Lung (tissue), 12 donors: Measurements from ENCODE around the gene HUNK. TPM values are rescaled to one million over a fixed set of nuclear protein-coding genes. Genes with fewer than 3 reads are reported as not detected.

ENCODE experiments used
- ATAC-seq: fragments of 200-7000 bp; cut with Tn5 transposase; one replicate; pipeline ENCODE4 v1.9.1; 2020; ENCODE audit warnings: moderate number of reproducible peaks; ENCODE audit not compliant: insufficient read depth, low FRiP score
- DNase-seq, 3 donors: peaks; one replicate each; pipeline ENCODE4 v3.0.0-alpha.2; 2013 to 2017
- H3K27ac ChIP-seq, 2 donors: one replicate each; pipeline ENCODE4 v1.5.1; 2013; ENCODE audit warnings: mild to moderate bottlenecking in 2 of 2, moderate library complexity in 2 of 2, control low read depth in 1 of 2, inconsistent platforms in 1 of 2, low read depth in 1 of 2, low read length in 1 of 2
- H3K27me3 ChIP-seq, 3 donors: one replicate each; pipeline ENCODE4 v1.5.1; 2013; ENCODE audit warnings: low read length in 2 of 3; ENCODE audit not compliant: control insufficient read depth in 3 of 3, insufficient read depth in 3 of 3
- H3K36me3 ChIP-seq, 4 donors: one replicate each; pipeline ENCODE4 v1.5.1; 2013; ENCODE audit warnings: low read length in 4 of 4, mild to moderate bottlenecking in 1 of 4, moderate library complexity in 1 of 4; ENCODE audit not compliant: control insufficient read depth in 4 of 4, insufficient read depth in 4 of 4
- H3K4me1 ChIP-seq, 5 donors: one replicate each; pipeline ENCODE4 v1.5.1; 2013; ENCODE audit warnings: low read length in 5 of 5, mild to moderate bottlenecking in 2 of 5, moderate library complexity in 1 of 5; ENCODE audit not compliant: control insufficient read depth in 5 of 5, insufficient read depth in 5 of 5
- H3K4me3 ChIP-seq: one replicate; pipeline ENCODE4 v1.5.1; 2013; ENCODE audit warnings: mild to moderate bottlenecking, control low read depth, moderate library complexity
- H3K9ac ChIP-seq, 2 donors: one replicate each; pipeline ENCODE4 v1.5.1; 2013; ENCODE audit warnings: low read length in 2 of 2, control low read depth in 1 of 2; ENCODE audit not compliant: insufficient read depth in 1 of 2
- H3K9me3 ChIP-seq, 4 donors: one replicate each; pipeline ENCODE4 v1.5.1; 2013; ENCODE audit warnings: low read length in 3 of 4, mild to moderate bottlenecking in 1 of 4, moderate library complexity in 1 of 4; ENCODE audit not compliant: control insufficient read depth in 4 of 4, insufficient read depth in 3 of 4
- WGBS, 2 donors: extraction: QIAGEN DNeasy Blood & Tissue Kit; methylation state at CpG; one replicate each; pipeline ENCODE4 v1.1.7; 2013; 5-methylcytosine and 5-hydroxymethylcytosine counted together
- polyA plus RNA-seq, 2 donors: library from polyadenylated mRNA; stranded (reverse); fragments of 200-250 nt; gene quantifications; one replicate each; pipeline ENCODE4 v1.2.1, GENCODE V29; 2013
- total RNA-seq, 2 donors: library from RNA; depleted of rRNA in 1 of 2; stranded (reverse); fragments of >200 nt in 1 of 2; gene quantifications; one replicate each; pipeline ENCODE4 v1.2.1, GENCODE V29; 2014 to 2021
- TF ChIP-seq, protein P1 (sequence below): IDR thresholded peaks from 2 replicates; pipeline ENCODE4 v1.5.1; 2012; ENCODE audit warnings: mild to moderate bottlenecking; ENCODE audit errors: control extremely low read depth, extremely low read depth
- donor health status: control.
- donor health status: control.
- donor health status: Bipolar disorder and iron deficiency.
- donor health status: healthy.
- donor health status: DM: yes; HTN: yes; CAD: no.

HUNK gene
- total and polyA plus RNA-seq, 4 donors: 0.27 to 2.4 (median 1.4) TPM

GRCh38 chr21:31893851-31894415 lies 21.1 kb downstream of the HUNK start:
- peaks cover 0 to 42% (median 10%) of the 10 kb centered on the region in 5 donors for H3K4me1 ChIP-seq
- TF ChIP-seq, protein P1, sequence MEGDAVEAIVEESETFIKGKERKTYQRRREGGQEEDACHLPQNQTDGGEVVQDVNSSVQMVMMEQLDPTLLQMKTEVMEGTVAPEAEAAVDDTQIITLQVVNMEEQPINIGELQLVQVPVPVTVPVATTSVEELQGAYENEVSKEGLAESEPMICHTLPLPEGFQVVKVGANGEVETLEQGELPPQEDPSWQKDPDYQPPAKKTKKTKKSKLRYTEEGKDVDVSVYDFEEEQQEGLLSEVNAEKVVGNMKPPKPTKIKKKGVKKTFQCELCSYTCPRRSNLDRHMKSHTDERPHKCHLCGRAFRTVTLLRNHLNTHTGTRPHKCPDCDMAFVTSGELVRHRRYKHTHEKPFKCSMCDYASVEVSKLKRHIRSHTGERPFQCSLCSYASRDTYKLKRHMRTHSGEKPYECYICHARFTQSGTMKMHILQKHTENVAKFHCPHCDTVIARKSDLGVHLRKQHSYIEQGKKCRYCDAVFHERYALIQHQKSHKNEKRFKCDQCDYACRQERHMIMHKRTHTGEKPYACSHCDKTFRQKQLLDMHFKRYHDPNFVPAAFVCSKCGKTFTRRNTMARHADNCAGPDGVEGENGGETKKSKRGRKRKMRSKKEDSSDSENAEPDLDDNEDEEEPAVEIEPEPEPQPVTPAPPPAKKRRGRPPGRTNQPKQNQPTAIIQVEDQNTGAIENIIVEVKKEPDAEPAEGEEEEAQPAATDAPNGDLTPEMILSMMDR: no peak
- DNase-seq (no peak), ATAC-seq (no peak)
- H3K36me3 ChIP-seq: no peaks in the 10 kb centered on the region
- H3K27me3 ChIP-seq: no peaks in the 10 kb centered on the region
- WGBS, 2 donors: 67 to 72% methylated on average over 6 of the region's 6 CpGs
- no peak overlapping the region for H3K4me3 ChIP-seq
- H3K9ac ChIP-seq: no peak overlapping the region
- no peak overlapping the region for H3K27ac ChIP-seq
- H3K9me3 ChIP-seq: peaks cover 0 to 2% (median 0%) of the 10 kb centered on the region in 4 donors

DNA sequence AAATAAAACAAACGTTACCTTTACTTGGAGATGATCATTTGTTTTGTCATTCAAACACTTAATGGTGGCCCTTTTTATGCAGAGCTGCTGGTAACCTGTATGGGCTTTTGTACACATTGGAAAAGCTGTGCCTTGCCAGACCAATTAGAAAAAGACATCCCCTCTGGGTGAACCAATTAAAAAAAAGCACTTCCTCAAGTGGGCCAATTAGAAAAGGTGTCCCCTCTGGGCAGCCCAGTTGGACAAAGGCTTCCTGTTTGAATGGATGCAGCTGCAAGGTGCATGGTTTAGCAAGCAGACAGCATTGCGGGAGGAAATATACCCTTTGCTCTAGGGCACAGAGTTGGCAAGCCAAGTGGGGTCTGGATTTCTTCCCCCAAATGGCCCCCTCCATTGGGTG lies 21.6 kb downstream of the HUNK start:
- WGBS, 2 donors: 64 to 85% methylated on average over 2 of the region's 2 CpGs

GRCh38 chr21:31895077-31895835 lies 22.4 kb downstream of the HUNK start:
- peaks cover 0 to 2% (median 0%) of the 10 kb centered on the region in 4 donors for H3K9me3 ChIP-seq
- no peak overlapping the region for H3K9ac ChIP-seq
- H3K4me1 ChIP-seq: peaks cover 0 to 35% (median 10%) of the 10 kb centered on the region in 5 donors
- DNase-seq (peak; percentile 50 to 77 (median 71)), ATAC-seq (no peak)
- no peak overlapping the region for H3K4me3 ChIP-seq
- TF ChIP-seq, protein P1: no peak
- no peaks in the 10 kb centered on the region for H3K27me3 ChIP-seq
- H3K36me3 ChIP-seq: no peaks in the 10 kb centered on the region
- 60 to 61% methylated on average over 6 of the region's 6 CpGs for WGBS, 2 donors
- H3K27ac ChIP-seq: no peak overlapping the region

More for the DNA sequence above, 21.6 kb downstream of the HUNK start:
- Histone ChIP-seq H3K4me1 (peaks cover 0 to 40% (median 10%) of the 10 kb centered on the region in 5 donors), H3K9ac (no peak overlapping the region), H3K27ac (no peak overlapping the region), H3K36me3 (no peaks in the 10 kb centered on the region), H3K4me3 (no peak overlapping the region), H3K9me3 (peaks cover 0 to 2% (median 0%) of the 10 kb centered on the region in 4 donors), H3K27me3 (no peaks in the 10 kb centered on the region)
- DNase-seq (no peak), ATAC-seq (no peak)
- TF ChIP-seq, protein P1: no peak
